ENCODE data around the gene PUS3.

GRCh38 chr11:125890447-125891100, 12.4 kb downstream of the PUS3 start:
- TF ChIP-seq, protein P1, sequence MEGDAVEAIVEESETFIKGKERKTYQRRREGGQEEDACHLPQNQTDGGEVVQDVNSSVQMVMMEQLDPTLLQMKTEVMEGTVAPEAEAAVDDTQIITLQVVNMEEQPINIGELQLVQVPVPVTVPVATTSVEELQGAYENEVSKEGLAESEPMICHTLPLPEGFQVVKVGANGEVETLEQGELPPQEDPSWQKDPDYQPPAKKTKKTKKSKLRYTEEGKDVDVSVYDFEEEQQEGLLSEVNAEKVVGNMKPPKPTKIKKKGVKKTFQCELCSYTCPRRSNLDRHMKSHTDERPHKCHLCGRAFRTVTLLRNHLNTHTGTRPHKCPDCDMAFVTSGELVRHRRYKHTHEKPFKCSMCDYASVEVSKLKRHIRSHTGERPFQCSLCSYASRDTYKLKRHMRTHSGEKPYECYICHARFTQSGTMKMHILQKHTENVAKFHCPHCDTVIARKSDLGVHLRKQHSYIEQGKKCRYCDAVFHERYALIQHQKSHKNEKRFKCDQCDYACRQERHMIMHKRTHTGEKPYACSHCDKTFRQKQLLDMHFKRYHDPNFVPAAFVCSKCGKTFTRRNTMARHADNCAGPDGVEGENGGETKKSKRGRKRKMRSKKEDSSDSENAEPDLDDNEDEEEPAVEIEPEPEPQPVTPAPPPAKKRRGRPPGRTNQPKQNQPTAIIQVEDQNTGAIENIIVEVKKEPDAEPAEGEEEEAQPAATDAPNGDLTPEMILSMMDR (IDR thresholded peaks at IDR 0.05; ENCODE audit: low read depth, low read length): no peak
- no peak for TF ChIP-seq EZH2phosphoT487 (IDR thresholded peaks at IDR 0.05; ENCODE audit: low read depth)

All from OCI-LY3 (cell line).